IPS DF 4.7 (cell line): ENCODE data around the gene SPATS1.

Experiments
- DNase-seq: peaks from one replicate; pipeline ENCODE4 v3.0.0-alpha.2; 2013; ENCODE audit warnings: low spot score; ENCODE audit errors: extremely low read depth

Gene SPATS1, protein sequence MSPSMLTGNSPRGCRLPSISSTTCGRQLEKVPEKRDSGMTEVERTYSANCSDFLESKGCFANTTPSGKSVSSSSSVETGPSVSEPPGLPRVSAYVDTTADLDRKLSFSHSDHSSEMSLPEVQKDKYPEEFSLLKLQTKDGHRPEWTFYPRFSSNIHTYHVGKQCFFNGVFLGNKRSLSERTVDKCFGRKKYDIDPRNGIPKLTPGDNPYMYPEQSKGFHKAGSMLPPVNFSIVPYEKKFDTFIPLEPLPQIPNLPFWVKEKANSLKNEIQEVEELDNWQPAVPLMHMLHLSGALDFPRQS

GRCh38 chr6:44342489-44342888, at the start of gene SPATS1:
Gene SPATS1 (plus strand): TSS chr6:44342650. CDS start chr6:44343096, 446 bp downstream.
- DNase-seq, result no peak

DNA sequence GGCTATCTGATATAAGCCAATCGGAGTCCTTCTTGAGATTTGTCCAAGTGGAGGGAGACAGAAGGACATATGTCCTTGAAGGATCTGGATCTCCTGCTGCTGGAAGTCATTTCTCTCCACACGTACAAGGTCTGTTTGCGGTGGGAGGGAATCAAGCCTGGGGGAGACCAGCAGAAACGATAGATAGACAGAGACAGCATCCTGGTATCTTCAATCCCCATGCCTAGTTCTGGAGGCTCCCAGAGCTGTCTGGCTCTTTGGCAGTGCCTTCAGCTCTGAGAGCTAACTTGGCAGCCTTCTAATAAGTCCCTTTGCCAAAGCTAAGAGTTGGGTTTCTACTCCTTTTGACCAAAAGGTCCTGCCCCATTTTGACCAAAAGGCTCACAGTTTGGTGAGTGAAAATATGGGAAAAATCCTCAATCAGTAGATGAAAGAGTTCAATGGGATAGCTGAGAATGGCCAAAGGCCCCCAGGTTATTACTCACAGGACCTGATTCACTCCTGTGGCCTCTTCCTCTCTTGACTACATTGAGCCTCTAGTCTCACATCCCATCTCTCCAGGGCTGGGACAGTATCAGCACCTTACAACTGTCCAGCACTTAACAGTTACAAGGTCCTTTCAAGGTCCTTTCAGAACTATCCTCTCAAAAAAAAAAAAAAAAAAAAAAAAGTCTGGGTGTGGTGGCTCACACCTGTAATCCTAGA, 49.6 kb upstream of the SPATS1 start:
- DNase-seq, result no peak

- no peak for DNase-seq
These were observed 47.3 kb upstream of the SPATS1 start for GRCh38 chr6:44294832-44295791.

DNA sequence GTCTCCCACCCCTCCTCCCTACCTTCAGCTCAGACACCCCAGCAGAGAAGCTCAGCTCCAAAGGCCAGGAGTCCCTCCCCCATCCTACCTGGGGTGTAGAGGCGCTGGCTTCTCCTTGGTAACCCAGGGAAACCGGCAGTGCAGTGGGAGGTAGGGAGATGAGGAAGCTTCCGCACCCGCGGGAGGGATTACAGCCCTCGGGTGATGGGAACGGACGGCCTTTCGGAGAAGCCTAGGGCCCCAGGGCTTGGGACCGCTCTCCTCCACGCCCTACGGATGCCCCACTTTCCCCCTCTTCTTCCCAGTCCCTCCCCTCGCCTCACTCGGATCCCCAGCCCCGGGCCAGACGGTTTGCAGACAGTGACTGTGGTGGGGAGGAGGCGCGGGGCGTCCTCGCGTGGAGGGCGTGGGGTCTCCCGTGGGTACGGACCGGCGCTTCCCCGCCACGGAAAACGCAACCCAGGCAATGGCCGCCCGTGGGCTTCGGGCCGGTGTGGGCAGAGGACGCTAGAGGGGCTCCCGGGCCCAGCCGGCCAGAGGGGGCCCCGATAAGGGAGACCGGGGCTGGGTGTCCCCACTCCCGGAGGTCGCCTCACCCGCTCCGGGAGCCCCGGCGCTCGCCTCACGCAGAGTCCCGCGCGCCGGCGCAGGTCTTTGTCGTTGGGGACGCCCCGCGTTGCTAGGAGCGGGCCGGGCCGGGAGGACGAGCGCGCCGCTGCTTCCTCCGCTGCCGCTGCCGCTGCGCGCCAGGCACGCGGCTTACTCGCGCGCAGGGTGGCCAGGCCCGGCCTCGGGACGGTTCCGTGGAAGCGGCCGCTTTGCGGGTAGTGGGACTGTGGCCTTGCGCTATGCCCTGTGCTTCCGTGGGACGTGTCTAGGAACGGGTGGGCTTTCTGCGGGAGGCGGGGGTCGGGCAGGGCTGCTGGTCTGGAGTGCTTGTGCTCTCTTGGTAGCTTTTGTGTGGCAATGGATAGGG, 45.1 kb upstream of the SPATS1 start:
- DNase-seq, result no peak

- no peak for DNase-seq
These were observed 44.2 kb upstream of the SPATS1 start for GRCh38 chr6:44298055-44298803.

GRCh38 chr6:44298864-44299263, 43.6 kb upstream of the SPATS1 start:
- DNase-seq, result no peak

DNA sequence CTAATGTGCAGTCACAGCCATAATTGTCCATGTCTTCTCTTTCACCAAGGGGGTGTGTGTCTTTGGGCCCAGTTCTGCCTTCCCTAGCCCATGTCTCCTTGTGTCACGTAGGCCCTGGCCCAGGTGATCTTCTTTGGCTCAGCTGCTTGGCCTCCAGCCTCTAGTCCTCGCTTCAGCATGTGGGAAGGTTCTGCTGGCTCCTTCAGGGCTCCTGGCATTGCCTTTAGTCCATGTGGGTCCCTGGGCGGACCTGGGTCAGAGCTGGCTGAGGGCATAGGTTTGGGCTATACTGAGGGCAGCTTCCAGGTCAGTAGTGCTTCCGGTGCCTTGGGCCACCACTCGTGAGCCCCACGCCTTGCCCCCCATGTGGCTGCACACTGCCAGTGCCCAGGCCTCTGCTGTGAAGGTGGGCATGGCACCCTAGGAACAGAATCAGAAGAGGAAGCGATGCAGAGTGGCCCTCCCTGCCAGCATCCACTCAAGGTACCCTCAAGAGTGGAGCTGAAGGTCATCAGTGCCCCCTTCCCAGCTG, 42.1 kb upstream of the SPATS1 start:
- no peak for DNase-seq

DNA sequence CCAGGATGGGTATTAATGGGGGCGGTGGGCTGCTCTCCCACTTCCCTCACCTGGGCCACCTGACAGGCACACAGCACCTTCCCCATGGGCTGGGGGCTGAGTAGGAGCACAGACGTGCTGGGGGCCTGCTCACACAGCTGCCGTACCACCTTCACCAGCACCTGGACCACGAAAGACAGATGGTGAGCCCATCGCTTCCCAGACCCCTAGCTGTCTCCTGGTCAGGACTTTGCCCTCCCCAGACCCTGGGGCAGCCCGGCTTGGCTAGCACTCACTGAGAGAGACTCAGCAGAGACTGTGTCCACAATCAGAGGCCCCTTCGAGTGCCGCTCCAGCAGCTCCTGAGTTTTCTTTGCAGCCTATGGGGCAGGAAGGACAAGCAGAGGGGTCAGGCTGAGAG, 41.3 kb upstream of the SPATS1 start:
- DNase-seq, result no peak

DNA sequence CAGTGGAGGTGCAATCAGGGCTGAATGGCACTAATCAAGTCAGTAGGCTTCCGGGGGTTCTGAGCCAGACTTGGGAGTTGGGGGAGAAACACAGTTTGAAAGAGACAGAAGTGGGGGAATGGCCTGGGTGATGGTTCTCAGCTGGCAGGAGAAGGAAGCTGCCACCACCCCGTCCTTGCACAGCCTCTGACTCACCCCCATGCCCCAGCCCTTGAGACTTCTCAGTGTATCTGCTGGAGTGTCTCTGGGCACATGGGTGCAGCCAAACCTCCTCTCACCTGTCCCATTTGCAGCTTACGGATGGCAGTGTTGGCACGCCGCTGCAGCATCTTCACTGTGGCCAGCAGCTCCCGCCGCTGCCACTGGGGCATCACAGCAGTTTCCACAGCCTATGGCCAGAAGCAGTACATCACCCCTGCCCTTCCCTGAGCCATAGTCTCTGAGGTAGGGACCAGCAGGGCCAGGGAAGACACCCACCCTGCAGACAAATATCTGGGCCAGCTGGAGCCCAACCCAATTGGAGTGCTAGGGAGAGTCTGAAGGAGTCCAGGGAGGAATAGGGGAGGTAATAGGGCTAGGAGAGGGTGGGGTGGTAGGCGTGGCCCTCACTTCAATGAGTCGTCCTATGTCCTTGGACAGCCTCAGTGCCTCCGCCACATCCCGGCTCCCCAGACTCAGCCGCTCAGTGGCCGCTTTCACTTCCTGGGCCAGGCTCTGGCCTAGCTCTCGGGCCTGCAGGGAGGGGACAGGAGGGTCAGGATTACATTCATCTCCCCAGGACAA, 40.5 kb upstream of the SPATS1 start:
- no peak for DNase-seq

GRCh38 chr6:44302856-44303255, 39.6 kb upstream of the SPATS1 start:
- DNase-seq, result no peak

- DNase-seq, result no peak
These were observed 38.6 kb upstream of the SPATS1 start for GRCh38 chr6:44303842-44304241.

DNA sequence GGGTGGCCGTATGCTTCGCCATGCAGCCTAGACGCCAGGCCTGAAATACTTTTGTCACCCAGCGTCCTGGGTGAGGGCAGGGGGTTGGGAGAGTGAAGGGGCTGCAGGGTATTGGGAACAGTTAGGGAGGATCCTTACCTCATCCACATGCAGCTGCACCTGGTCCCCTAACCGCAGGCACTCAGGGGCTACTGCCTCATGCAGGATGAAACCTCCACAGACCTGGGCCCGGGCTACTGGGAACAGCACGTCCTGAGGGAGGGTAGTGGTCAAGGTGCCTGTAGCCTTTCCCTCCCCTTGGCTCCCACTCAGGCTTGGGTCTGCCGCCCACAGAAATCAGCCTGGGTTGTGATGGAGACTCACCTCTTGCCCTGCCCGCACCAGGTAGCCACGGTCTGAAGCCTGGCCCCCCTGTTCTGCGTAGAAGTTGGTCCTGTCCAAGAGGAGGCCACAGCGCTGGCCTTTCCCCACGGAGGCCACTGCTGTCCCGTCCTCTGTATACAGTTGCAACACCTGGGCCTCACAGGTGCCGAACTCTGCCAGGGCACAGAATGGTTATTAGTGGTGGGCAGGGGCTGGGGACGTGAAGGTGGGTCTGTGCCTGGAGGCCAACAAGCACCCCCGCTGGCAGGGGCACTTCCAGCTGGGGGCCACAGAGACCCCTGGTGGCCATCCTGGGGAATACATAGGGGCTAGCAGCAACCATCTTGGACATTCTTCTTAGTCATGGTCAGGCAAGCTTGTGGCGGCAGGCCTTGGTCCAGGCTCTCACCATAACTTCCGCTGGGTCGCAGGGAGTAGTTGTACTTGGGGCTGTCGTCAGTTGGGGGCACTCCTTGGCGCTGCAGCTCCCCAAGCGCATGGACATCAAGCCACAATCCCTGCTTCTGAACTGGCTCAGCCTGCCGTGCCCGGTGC, 37.9 kb upstream of the SPATS1 start:
- no peak for DNase-seq

- DNase-seq, result no peak
These were observed 37.2 kb upstream of the SPATS1 start for GRCh38 chr6:44305200-44305725.

GRCh38 chr6:44306710-44307109, 35.7 kb upstream of the SPATS1 start:
- no peak for DNase-seq

- no peak for DNase-seq
These were observed 35.2 kb upstream of the SPATS1 start for GRCh38 chr6:44307217-44307616.

GRCh38 chr6:44309092-44309491, 33.4 kb upstream of the SPATS1 start:
- no peak for DNase-seq

DNA sequence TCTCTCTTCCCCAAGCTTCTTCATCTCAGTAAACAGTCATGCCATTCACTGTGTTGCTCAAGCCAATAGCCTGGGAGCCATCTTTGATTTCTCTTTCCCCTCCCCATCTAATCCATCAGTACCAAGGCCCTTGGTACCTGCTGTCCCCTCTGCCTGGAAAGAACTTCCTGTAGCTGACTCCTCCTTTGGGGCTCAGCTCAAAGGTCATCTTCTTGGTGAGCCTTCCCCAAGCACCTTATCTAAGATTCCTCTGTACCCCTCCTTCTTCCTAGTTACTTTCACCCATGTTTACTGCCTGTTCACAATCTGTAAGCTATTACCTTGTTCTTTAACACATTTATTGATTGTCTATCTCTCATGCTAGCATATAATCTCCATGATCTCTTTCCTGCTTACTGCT, 32.8 kb upstream of the SPATS1 start:
- DNase-seq, result no peak

DNA sequence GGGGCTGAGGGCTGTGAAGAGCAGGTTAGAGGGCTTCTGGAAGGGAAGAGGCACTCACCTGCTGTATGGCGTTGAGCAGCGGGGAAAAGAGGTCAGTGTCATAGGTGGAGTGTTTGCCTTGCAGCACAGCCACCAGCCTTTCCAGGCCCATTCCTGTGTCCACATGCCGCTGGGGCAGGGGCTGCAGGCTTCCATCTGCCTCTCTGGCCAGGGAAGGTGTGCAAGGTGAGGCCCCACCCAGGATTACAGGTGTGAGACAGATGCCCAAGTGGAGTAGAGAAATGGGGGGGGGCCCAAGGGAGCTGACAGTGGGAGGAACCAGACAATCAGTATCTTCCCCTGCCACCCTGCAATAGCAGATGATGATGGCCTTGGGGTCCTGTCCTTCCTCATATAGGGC, 32.2 kb upstream of the SPATS1 start:
- DNase-seq, result no peak
